ENCODE measurements around the gene CAPN12. TPM values are rescaled to one million over a fixed set of nuclear protein-coding genes. Genes with fewer than 3 reads are reported as not detected.
A peak's percentile ranks its signal among the peaks of the same experiment; 100 is the strongest.

Gene CAPN12
- polyA plus RNA-seq, 1 experiment: 0.75 TPM

GRCh38 chr19:38736036-38736412 is 8.2 kb downstream of the CAPN12 start:
- TF ChIP-seq CTCF (IDR thresholded peaks at IDR 0.05; ENCODE audit: insufficient read depth, low read depth, low read length): no peak
- CTCF ChIA-PET: no interaction called here
- H3K27me3 ChIP-seq (ENCODE audit: control insufficient read depth, insufficient read depth, low read length): no peaks in the 10 kb centered on the region
- peak overlapping the region; percentile 37 for H3K4me3 ChIP-seq (ENCODE audit: low read depth, low read length)
- POLR2A ChIA-PET: no interaction called here
- H3K36me3 ChIP-seq (ENCODE audit: control insufficient read depth, insufficient read depth, low read length): peaks cover 14% of the 10 kb centered on the region
- DNase-seq (ENCODE audit: low read depth): no peak

GRCh38 chr19:38735257-38735686 is 9.0 kb downstream of the CAPN12 start:
- ChIA-PET CTCF (interaction anchor here (1.0 to 1.8 kb wide), 4 partner anchors 10 to 153 kb away, joined by 3 to 5 read pairs (median 5); no protein-coding TSS in a partner anchor), POLR2A (no interaction called here)
- Histone ChIP-seq H3K36me3 (ENCODE audit: control insufficient read depth, insufficient read depth, low read length) (peaks cover 21% of the 10 kb centered on the region), H3K4me3 (ENCODE audit: low read depth, low read length) (no peak overlapping the region), H3K27me3 (ENCODE audit: control insufficient read depth, insufficient read depth, low read length) (no peaks in the 10 kb centered on the region)
- no peak for DNase-seq (ENCODE audit: low read depth)
- no peak for TF ChIP-seq CTCF (IDR thresholded peaks at IDR 0.05; ENCODE audit: insufficient read depth, low read depth, low read length)

- H3K4me3 ChIP-seq (ENCODE audit: low read depth, low read length): no peak overlapping the region
- POLR2A ChIA-PET: interaction anchor here (0.5 kb wide), 1 partner anchor 10 kb away, joined by 3 read pairs; no protein-coding TSS in a partner anchor
- no peaks in the 10 kb centered on the region for H3K27me3 ChIP-seq (ENCODE audit: control insufficient read depth, insufficient read depth, low read length)
- no peak for DNase-seq (ENCODE audit: low read depth)
- CTCF ChIA-PET: interaction anchor here (1.0 to 1.8 kb wide), 5 partner anchors 10 to 153 kb away, joined by 3 to 5 read pairs (median 5); partner anchors contain the start of gene ACTN4
- TF ChIP-seq CTCF (IDR thresholded peaks at IDR 0.05; ENCODE audit: insufficient read depth, low read depth, low read length): no peak
- peaks cover 22% of the 10 kb centered on the region for H3K36me3 ChIP-seq (ENCODE audit: control insufficient read depth, insufficient read depth, low read length)
Observed at GRCh38 chr19:38734426-38735256, 9.6 kb downstream of the CAPN12 start.

- TF ChIP-seq CTCF (IDR thresholded peaks at IDR 0.05; ENCODE audit: insufficient read depth, low read depth, low read length): no peak
- ChIA-PET CTCF (interaction anchor here (1.1 to 1.8 kb wide), 4 partner anchors 9 to 154 kb away, joined by 3 to 5 read pairs (median 4); partner anchors contain the start of gene ACTN4), POLR2A (no interaction called here)
- Histone ChIP-seq H3K27me3 (ENCODE audit: control insufficient read depth, insufficient read depth, low read length) (no peaks in the 10 kb centered on the region), H3K4me3 (ENCODE audit: low read depth, low read length) (no peak overlapping the region), H3K36me3 (ENCODE audit: control insufficient read depth, insufficient read depth, low read length) (peaks cover 26% of the 10 kb centered on the region)
- DNase-seq (ENCODE audit: low read depth): no peak
Observed at GRCh38 chr19:38734176-38734425, 10.2 kb downstream of the CAPN12 start.

- DNase-seq (ENCODE audit: low read depth): no peak
- Histone ChIP-seq H3K4me3 (ENCODE audit: low read depth, low read length) (no peak overlapping the region), H3K27me3 (ENCODE audit: control insufficient read depth, insufficient read depth, low read length) (no peaks in the 10 kb centered on the region), H3K36me3 (ENCODE audit: control insufficient read depth, insufficient read depth, low read length) (peaks cover 29% of the 10 kb centered on the region)
- CTCF ChIA-PET: interaction anchor here (0.6 to 1.8 kb wide), 6 partner anchors 15 to 916 kb away, joined by 3 to 7 read pairs (median 4); partner anchors contain the start of gene ACTN4
- TF ChIP-seq CTCF (IDR thresholded peaks at IDR 0.05; ENCODE audit: insufficient read depth, low read depth, low read length): no peak
- POLR2A ChIA-PET: no interaction called here
Observed at GRCh38 chr19:38733493-38734175, 10.6 kb downstream of the CAPN12 start.
